Anterior cingulate cortex (tissue), 58 donors: Measurements from ENCODE around the gene THSD7A.
"Not testable (repeated sequence)": the region's sequence is repeated elsewhere in the genome, so short reads cannot be mapped to it uniquely, and the experiment has no call there.

Source experiments
- DNase-seq, 58 donors: peaks; one replicate each; lab custom pipeline; 2025; lab: John Stamatoyannopoulos, UW

The THSD7A gene

DNA sequence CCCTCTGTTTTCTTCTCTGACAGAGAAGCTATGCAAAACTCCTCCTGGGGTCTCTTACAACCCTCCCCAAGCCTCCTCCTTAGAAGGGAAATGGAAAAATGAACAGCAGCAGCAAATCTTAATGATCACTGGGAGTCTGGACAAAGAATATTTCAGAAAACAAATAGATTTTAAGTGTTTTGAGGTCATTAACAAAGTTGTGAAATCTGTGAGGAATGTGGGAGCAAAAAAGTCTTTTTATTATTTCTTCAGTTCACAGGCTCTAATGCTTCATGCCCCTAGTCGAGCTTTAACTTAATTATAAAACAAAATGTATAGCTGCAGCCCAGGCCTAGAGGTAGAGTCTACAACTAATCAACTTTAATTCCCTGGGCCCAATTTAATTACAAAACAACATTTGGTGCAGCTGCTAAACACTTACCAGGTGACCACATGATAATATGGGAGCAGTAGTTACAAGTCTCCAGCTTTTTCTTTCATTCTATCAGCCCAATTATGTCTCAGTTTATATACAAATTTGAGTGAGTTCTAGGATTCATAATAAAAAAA lies 293.2 kb downstream of the THSD7A start:
- DNase-seq, result no peak

DNA sequence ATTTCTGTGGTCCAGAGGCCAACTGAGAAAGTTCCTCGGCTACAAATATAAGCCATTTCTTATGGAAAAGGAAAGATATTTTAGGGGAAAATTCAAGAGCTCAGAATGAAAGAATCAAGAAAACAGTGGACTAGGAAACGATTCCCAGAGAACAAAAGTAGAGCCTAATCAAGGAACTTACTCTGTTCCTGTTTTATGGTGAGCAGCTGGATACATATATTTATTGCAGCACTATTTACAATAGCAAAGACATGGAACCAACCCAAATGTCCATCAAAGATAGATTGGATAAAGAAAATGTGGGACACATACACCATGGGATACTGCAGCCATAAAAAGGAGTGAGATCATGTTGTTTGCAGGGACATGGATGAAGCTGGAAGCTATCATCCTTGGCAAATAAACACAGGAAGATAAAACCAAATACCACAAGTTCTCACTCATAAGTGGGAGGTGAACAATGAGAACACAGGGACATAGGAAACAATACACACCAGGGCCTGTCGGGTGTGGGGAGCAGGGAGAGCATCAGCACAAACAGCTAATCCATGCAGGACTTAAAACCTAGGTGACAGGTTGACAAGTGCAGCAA lies 298.7 kb downstream of the THSD7A start:
- DNase-seq, result no peak

- DNase-seq, result no peak
These were observed 302.6 kb downstream of the THSD7A start for GRCh38 chr7:11529382-11529781.

DNA sequence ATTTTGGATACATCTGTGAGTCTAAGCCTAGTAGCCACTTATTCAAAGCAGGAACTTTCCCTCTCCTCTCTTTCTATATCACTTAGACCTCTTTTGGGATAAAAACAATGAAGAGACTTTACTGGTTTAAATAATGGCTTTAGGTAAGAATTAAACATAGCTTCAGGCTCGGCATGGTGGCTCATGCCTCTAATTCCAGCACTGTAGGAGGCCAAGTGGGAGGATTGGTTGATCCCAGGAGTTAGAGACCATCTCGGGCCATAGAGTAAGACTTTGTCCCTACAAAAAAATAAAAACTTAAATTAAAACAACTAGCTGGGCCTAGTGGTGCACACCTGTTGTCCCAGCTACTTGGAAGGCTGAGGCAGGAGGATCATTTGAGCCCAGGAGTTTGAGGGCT lies 304.3 kb downstream of the THSD7A start:
- DNase-seq, result no peak

GRCh38 chr7:11524476-11525397 lies 307.3 kb downstream of the THSD7A start:
- no peak for DNase-seq

DNA sequence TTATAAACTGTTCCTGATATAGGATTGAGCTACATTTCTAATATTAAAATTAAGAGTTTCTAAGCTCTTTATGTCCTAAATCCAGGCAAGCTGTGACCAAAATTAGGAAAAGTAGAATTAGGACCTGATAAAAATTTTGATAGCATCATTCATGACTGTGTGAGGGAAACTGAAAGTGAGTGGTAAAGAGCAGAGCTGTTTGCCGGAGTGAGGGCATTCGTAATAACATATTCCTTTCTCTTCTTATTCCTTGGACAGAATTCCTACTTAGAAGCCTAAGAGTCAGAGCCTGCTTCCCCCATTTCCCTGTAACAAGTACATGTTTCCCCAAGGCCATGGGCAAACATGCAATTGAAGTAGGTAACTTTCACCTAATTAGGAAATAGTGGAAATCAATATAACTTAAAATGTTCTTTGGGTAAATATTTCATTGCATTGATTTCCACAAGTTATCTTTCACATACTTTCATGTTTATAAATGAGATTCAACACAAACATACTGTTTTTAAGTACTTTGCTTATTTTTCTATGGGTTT lies 310.0 kb downstream of the THSD7A start:
- not testable (repeated sequence) for DNase-seq

DNA sequence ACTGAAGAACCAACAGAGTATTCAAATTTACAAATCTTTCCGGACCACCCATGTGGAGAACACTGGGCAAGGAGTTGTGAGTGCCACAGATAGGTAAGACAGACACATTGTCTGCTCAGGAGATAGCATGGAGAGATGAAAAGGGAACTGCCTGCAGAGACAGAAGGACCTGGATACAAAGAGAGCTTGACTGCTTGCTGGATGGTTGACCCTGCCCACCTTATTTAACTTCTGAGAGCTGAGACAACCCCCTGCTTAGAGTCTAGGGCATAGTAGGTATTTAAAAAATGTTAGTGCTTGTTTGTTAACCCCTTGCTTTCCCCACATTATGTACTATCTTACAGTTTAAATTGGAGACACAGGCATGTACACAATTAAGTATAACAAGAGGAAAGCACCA lies 314.1 kb downstream of the THSD7A start:
- no peak for DNase-seq

- no peak for DNase-seq
These were observed 315.7 kb downstream of the THSD7A start for GRCh38 chr7:11516328-11516727.

GRCh38 chr7:11513460-11513859 lies 318.5 kb downstream of the THSD7A start:
- DNase-seq, result no peak

DNA sequence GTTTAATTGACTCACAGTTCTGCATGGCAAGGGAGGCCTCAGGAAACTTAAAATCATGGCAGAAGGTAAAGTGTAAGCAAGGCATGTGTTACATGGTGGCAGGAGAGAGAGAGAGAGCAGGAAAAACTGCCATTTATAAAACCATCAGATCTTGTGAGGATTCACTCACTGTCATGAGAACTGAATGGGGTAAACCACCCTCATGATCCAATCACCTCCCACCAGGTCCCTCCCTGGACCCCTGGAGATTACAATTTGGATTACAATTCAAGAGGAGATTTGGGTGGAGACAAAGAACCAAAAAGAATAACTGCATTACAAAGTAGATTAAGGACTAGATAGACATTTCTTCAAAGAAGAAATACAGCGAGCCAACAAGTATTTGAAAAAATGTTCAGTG lies 324.1 kb downstream of the THSD7A start:
- DNase-seq, result no peak

DNA sequence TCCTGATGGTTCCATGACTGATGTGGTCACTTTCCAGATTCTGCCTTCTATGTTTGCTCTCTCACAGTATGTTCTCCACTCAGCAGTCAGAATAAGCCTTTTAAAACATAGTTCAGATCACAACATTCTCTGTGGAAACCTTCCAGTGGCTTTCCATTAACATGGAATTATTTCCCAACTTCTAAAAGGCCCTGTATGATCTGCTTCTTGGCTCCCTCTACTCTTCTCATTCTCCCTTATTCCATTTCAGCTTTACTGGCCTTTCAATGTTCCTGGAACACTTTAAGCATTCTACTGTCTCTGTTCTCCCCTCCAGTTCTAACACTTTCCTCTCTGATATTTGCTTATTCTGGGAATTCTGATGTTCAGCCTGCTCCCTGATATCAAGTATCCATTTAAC lies 325.6 kb downstream of the THSD7A start:
- DNase-seq, result no peak

- no peak for DNase-seq
These were observed 326.5 kb downstream of the THSD7A start for GRCh38 chr7:11505471-11505985.

- no peak for DNase-seq
These were observed 339.7 kb downstream of the THSD7A start for GRCh38 chr7:11492307-11492706.

DNA sequence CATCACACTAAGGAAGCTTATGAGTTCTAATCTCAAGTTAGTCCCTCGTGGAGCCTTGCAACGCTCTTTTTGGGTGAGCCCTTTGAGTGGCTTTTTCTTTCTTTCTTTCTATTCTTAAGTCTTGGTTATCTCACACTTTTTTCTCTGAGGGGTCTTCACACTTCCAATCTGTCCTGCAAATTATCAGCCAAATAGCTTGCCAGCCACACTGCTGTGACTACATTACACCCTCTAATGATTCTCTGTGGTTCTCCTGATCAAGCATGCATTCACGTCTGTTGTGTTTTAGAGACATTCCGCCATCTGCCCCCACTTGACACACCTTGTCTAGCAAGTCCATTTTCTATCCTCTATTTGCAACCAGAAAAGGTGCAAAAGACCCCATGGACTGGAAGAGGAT lies 340.2 kb downstream of the THSD7A start:
- no peak for DNase-seq

GRCh38 chr7:11489280-11489679 lies 342.7 kb downstream of the THSD7A start:
- no peak for DNase-seq

DNA sequence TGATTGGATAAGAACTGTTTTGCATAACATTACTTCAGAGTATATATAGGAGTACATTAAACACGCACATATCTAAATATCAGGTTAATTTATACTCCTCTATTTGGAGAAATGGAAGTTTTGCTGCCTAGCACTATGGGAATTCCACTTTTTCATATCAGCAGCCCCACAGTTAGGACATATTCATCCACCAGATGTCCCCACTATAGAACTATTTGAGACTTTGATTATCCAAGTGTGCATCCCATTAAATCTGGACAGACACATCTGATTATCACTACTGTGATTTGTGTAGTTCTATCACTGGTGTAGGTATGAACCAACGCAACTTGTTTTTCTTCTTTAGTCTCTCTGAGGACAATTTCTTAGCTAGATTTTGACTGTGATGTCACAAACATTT lies 345.7 kb downstream of the THSD7A start:
- no peak for DNase-seq

- DNase-seq, result peak in 1 of 58 donors; percentile 3
These were observed 346.4 kb downstream of the THSD7A start for GRCh38 chr7:11485636-11486035.

DNA sequence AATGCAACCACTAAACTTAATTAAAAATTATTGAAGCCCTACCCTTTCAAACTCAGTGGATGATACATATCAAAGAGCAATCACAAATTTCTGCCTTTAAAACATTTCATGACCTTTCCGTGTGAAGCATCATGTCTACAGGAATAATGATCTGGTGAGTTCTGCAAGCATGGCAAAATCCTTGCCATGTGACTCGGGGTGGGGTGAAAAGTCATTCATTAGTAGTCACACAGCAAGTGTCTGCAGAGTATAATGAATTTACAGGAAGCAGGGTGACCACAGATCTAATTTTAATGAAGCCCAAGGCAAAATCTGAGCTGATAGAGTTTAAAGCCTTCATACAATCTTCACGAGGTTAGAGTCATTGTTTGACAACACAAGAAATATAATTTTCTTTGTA lies 351.9 kb downstream of the THSD7A start:
- no peak for DNase-seq

GRCh38 chr7:11478882-11479281 lies 353.1 kb downstream of the THSD7A start:
- no peak for DNase-seq

DNA sequence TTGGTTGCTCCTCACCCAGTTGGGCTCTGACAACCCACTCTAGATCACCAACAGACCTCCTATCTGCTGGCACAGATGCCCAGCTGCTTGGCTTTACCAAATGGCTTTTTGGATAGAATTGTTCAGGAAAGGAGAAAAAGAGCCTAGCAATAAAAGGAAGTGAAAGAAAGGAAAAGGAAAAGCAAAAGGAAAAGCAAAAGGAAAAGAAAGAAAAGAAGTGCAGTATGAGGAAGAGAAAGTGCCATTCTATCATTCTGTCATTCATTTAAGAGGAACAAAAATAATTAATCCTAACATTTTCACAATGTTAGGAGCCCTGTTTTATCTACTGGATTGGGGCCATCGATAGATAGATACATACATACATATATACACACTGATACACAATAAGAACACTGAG lies 353.6 kb downstream of the THSD7A start:
- no peak for DNase-seq

DNA sequence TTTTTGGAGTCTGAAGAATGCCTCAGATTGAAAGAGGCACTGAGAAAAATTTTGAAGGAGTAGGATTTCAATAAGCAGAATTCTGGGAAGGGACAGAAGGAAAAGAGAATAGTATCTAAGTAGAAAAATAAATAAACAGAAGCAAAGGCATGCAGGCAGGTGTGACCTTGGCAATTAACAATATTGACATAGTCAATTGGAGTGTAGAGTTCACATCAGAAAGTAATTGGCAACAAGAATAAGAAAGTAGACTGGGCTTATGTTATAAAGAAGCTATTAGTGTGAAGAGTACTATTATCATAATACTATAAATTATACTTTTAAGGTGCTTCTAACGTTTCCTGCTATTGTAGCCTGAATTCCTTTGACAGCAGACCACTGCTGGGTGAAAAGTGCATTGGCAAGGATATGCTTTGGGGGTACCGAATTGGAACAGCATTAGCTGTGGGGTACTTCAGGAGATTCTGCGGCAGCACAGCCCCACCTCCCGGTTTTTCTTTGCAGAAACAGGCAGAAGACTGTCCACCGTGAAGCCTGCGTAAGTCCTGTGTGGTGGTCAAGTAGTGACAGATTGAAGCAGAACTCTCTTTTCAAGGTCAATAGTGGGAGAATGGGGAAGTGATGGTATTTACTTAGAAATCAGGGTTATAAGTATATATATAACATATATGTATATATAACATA lies 357.0 kb downstream of the THSD7A start:
- no peak for DNase-seq
